ENCODE data around the gene MADCAM1. TPM values are rescaled to one million over a fixed set of nuclear protein-coding genes. Genes with fewer than 3 reads are reported as not detected.

The MADCAM1 gene
- total and polyA plus RNA-seq, 2 of the 8 experiments (the other 6 are each of a cell fraction or from before 2014, with no cell fraction given) = 2.3 to 3.0 TPM

DNA sequence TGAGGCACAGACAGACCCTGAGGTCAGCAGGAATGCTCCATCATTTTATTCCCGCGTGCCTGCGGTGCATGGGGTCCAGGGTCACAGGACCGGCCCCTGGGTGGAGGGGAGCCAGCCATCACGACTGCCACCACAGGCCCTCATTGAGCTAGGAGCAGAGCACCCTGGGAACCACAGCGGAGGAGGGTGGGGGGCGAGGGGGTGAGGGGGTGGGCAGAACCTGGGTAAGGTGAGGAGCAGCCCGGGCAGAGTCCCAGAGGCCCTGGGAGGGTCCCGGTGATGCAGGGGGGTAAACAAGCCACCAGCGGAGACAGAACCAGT is 1.2 kb upstream of the MADCAM1 start (continued):
- TF ChIP-seq, protein P1, sequence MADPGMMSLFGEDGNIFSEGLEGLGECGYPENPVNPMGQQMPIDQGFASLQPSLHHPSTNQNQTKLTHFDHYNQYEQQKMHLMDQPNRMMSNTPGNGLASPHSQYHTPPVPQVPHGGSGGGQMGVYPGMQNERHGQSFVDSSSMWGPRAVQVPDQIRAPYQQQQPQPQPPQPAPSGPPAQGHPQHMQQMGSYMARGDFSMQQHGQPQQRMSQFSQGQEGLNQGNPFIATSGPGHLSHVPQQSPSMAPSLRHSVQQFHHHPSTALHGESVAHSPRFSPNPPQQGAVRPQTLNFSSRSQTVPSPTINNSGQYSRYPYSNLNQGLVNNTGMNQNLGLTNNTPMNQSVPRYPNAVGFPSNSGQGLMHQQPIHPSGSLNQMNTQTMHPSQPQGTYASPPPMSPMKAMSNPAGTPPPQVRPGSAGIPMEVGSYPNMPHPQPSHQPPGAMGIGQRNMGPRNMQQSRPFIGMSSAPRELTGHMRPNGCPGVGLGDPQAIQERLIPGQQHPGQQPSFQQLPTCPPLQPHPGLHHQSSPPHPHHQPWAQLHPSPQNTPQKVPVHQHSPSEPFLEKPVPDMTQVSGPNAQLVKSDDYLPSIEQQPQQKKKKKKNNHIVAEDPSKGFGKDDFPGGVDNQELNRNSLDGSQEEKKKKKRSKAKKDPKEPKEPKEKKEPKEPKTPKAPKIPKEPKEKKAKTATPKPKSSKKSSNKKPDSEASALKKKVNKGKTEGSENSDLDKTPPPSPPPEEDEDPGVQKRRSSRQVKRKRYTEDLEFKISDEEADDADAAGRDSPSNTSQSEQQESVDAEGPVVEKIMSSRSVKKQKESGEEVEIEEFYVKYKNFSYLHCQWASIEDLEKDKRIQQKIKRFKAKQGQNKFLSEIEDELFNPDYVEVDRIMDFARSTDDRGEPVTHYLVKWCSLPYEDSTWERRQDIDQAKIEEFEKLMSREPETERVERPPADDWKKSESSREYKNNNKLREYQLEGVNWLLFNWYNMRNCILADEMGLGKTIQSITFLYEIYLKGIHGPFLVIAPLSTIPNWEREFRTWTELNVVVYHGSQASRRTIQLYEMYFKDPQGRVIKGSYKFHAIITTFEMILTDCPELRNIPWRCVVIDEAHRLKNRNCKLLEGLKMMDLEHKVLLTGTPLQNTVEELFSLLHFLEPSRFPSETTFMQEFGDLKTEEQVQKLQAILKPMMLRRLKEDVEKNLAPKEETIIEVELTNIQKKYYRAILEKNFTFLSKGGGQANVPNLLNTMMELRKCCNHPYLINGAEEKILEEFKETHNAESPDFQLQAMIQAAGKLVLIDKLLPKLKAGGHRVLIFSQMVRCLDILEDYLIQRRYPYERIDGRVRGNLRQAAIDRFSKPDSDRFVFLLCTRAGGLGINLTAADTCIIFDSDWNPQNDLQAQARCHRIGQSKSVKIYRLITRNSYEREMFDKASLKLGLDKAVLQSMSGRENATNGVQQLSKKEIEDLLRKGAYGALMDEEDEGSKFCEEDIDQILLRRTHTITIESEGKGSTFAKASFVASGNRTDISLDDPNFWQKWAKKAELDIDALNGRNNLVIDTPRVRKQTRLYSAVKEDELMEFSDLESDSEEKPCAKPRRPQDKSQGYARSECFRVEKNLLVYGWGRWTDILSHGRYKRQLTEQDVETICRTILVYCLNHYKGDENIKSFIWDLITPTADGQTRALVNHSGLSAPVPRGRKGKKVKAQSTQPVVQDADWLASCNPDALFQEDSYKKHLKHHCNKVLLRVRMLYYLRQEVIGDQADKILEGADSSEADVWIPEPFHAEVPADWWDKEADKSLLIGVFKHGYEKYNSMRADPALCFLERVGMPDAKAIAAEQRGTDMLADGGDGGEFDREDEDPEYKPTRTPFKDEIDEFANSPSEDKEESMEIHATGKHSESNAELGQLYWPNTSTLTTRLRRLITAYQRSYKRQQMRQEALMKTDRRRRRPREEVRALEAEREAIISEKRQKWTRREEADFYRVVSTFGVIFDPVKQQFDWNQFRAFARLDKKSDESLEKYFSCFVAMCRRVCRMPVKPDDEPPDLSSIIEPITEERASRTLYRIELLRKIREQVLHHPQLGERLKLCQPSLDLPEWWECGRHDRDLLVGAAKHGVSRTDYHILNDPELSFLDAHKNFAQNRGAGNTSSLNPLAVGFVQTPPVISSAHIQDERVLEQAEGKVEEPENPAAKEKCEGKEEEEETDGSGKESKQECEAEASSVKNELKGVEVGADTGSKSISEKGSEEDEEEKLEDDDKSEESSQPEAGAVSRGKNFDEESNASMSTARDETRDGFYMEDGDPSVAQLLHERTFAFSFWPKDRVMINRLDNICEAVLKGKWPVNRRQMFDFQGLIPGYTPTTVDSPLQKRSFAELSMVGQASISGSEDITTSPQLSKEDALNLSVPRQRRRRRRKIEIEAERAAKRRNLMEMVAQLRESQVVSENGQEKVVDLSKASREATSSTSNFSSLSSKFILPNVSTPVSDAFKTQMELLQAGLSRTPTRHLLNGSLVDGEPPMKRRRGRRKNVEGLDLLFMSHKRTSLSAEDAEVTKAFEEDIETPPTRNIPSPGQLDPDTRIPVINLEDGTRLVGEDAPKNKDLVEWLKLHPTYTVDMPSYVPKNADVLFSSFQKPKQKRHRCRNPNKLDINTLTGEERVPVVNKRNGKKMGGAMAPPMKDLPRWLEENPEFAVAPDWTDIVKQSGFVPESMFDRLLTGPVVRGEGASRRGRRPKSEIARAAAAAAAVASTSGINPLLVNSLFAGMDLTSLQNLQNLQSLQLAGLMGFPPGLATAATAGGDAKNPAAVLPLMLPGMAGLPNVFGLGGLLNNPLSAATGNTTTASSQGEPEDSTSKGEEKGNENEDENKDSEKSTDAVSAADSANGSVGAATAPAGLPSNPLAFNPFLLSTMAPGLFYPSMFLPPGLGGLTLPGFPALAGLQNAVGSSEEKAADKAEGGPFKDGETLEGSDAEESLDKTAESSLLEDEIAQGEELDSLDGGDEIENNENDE (IDR thresholded peaks at IDR 0.05; ENCODE audit: insufficient replicate concordance, low read length) = no peak
- TF ChIP-seq CEBPB (IDR thresholded peaks at IDR 0.05; ENCODE audit: low read depth, low read length) (no peak), CBX5 (IDR thresholded peaks at IDR 0.05; ENCODE audit: low read depth, low read length) (no peak), KDM5A (IDR thresholded peaks at IDR 0.05; ENCODE audit: low read length) (no peak)
